ENCODE data around the gene ANP32A.

DNA sequence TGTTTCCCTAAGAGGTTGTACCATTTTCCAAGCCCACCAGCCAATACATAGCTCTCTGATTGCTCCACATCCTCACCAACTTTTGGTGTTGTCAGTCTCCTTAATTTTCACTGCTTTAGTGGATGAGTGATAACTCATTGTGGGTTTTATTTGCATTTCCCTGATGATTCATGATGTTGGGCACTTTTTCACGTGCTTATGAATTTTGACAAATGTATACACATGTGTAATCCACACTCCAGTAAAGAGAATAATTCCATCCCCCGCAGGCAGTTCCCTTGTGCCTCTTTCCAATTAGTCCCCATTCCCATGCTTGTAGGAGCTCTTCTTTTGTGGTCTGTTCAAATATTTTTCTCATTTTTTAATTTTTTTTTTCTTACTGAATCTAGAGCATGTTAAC, 52.4 kb downstream of the ANP32A start:
- TF ChIP-seq, protein P1, sequence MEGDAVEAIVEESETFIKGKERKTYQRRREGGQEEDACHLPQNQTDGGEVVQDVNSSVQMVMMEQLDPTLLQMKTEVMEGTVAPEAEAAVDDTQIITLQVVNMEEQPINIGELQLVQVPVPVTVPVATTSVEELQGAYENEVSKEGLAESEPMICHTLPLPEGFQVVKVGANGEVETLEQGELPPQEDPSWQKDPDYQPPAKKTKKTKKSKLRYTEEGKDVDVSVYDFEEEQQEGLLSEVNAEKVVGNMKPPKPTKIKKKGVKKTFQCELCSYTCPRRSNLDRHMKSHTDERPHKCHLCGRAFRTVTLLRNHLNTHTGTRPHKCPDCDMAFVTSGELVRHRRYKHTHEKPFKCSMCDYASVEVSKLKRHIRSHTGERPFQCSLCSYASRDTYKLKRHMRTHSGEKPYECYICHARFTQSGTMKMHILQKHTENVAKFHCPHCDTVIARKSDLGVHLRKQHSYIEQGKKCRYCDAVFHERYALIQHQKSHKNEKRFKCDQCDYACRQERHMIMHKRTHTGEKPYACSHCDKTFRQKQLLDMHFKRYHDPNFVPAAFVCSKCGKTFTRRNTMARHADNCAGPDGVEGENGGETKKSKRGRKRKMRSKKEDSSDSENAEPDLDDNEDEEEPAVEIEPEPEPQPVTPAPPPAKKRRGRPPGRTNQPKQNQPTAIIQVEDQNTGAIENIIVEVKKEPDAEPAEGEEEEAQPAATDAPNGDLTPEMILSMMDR (IDR thresholded peaks at IDR 0.05 in 2 of 3, conservative IDR thresholded peaks at IDR 0.05 in 1 of 3; ENCODE audit: insufficient read depth in 2 of 3, low read depth in 1 of 3, low read length in 3 of 3), result no peak
- no peak for TF ChIP-seq KAT7 (CRISPR knock-in tag; IDR thresholded peaks at IDR 0.05; ENCODE audit: borderline replicate concordance)
- TF ChIP-seq YY1 (IDR thresholded peaks at IDR 0.05; ENCODE audit: borderline replicate concordance in 1 of 3, control insufficient read depth in 1 of 3, extremely low read depth in 1 of 3, insufficient read depth in 3 of 3, insufficient read length in 1 of 3, insufficient replicate concordance in 2 of 3, low read depth in 1 of 3, low read length in 2 of 3), result no peak
- TF ChIP-seq ZBTB33 (CRISPR knock-in tag; IDR thresholded peaks at IDR 0.05), result no peak
- TF ChIP-seq TBP (optimal IDR thresholded peaks at IDR 0.05; ENCODE audit: low read depth, low read length), result no peak
- no peak for TF ChIP-seq HDAC2 (IDR thresholded peaks at IDR 0.05)
- TF ChIP-seq NR2F6 (CRISPR knock-in tag; IDR thresholded peaks at IDR 0.05), result no peak
- TF ChIP-seq TAF1 (IDR thresholded peaks at IDR 0.05; ENCODE audit: control insufficient read depth, extremely low read depth, insufficient read depth, low read length, severe bottlenecking), result no peak
- no peak for TF ChIP-seq SIN3A (IDR thresholded peaks at IDR 0.05; ENCODE audit: borderline replicate concordance in 2 of 2, control insufficient read depth in 1 of 2, low read depth in 2 of 2, low read length in 2 of 2)

Data from K562 (cell line).